Measurements from ENCODE around the gene ATP6AP1. TPM values are rescaled to one million over a fixed set of nuclear protein-coding genes. Genes with fewer than 3 reads are reported as not detected.

ATP6AP1 gene
- total RNA-seq, 6 experiments from 2014 or later: 26.5 to 41.4 (median 32.4) TPM

- Histone ChIP-seq H3K36me3 (no peaks in the 10 kb centered on the region), H3K4me3 (no peak overlapping the region), H3K4me1 (no peaks in the 10 kb centered on the region), H3K27me3 (no peaks in the 10 kb centered on the region), H3K9me3 (no peaks in the 10 kb centered on the region), H3K27ac (no peak overlapping the region)
- ATAC-seq: peak in 1 of 4 donors; percentile 58
- no peak for TF ChIP-seq POLR2A (IDR thresholded peaks at IDR 0.05)
- TF ChIP-seq, protein P1, sequence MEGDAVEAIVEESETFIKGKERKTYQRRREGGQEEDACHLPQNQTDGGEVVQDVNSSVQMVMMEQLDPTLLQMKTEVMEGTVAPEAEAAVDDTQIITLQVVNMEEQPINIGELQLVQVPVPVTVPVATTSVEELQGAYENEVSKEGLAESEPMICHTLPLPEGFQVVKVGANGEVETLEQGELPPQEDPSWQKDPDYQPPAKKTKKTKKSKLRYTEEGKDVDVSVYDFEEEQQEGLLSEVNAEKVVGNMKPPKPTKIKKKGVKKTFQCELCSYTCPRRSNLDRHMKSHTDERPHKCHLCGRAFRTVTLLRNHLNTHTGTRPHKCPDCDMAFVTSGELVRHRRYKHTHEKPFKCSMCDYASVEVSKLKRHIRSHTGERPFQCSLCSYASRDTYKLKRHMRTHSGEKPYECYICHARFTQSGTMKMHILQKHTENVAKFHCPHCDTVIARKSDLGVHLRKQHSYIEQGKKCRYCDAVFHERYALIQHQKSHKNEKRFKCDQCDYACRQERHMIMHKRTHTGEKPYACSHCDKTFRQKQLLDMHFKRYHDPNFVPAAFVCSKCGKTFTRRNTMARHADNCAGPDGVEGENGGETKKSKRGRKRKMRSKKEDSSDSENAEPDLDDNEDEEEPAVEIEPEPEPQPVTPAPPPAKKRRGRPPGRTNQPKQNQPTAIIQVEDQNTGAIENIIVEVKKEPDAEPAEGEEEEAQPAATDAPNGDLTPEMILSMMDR (IDR thresholded peaks at IDR 0.05): no peak
- intact Hi-C loops (cut with DNase I): no loop called here
- 77% methylated on average over 4 of the region's 16 CpGs for WGBS (ENCODE audit: insufficient coverage, low coverage, low lambda C conversion rate, missing lambda C conversion rate)
- DNase-seq: peak in 2 of 3 donors; percentile 37 to 45
Measured at GRCh38 chrX:154484255-154485149, 56.0 kb downstream of the ATP6AP1 start.

DNA sequence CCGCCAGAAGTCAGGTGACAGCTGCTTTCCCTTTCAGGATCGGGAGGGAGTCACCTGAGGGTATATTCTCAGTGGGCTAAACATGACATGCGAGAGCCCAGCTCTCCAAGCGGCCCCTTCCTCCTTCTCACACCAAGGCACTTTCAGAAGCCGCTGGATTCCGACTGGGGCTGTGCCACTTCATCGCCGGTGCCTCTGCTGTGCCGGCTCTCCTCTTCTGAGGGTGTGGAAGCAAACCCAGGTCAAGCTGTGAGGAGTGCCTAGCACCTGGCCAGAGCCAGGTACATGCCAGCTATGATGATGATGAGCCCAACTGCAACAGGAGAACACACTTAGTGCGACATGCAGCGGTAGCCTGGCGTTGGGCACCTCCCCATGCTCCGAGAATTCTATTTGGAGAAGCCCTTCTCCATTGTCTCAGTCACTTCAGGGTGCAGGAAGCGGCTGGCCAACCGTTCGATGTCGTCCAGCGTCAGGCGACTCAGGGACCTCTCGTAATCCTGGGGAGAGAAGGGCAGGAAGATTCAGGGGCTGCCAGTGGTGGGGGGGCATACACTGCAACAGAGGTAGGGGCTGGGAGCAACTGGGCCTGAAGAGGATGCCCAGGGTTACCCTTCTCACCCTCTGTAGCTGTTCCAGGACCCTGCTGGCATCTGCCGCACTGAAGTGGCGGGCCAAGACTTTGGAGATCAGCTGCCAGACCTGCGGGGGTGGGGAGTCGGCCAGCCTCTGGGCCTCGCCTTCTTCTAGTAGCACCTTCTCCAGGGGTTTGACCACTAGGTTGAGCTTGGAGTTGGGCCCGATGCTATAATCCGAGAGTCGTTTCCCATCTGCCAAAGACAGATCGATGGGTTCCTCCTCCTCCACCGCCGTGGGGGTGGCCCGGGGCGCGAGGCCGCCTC, 56.9 kb downstream of the ATP6AP1 start:
- no peaks in the 10 kb centered on the region for H3K4me1 ChIP-seq
- no peaks in the 10 kb centered on the region for H3K36me3 ChIP-seq
- peak in 1 of 3 donors; percentile 16 for DNase-seq
- H3K27ac ChIP-seq: peak overlapping the region; percentile 26 to 71 (median 62)
- ATAC-seq: peak in 1 of 4 donors; percentile 25
- no peaks in the 10 kb centered on the region for H3K9me3 ChIP-seq
- peak overlapping the region; percentile 48 to 72 (median 60) for H3K4me3 ChIP-seq
- 53% methylated on average over 9 of the region's 35 CpGs for WGBS (ENCODE audit: insufficient coverage, low coverage, low lambda C conversion rate, missing lambda C conversion rate)
- intact Hi-C loops (cut with DNase I): no loop called here
- no peaks in the 10 kb centered on the region for H3K27me3 ChIP-seq
- TF ChIP-seq, protein P1 (IDR thresholded peaks at IDR 0.05): no peak
- TF ChIP-seq POLR2A (IDR thresholded peaks at IDR 0.05): no peak

GRCh38 chrX:154486052-154486395, 57.5 kb downstream of the ATP6AP1 start:
- Histone ChIP-seq H3K36me3 (no peaks in the 10 kb centered on the region), H3K9me3 (no peaks in the 10 kb centered on the region), H3K27ac (peak overlapping the region; percentile 26 to 71 (median 62)), H3K4me3 (peak overlapping the region; percentile 48 to 72 (median 60)), H3K4me1 (no peaks in the 10 kb centered on the region), H3K27me3 (no peaks in the 10 kb centered on the region)
- DNase-seq (peak in 2 of 3 donors; percentile 50 to 56), ATAC-seq (peak in 3 of 4 donors; percentile 7 to 31 (median 10))
- no CpG with 5 or more reads among the region's 35 CpGs for WGBS (ENCODE audit: insufficient coverage, low coverage, low lambda C conversion rate, missing lambda C conversion rate)
- intact Hi-C loops (cut with DNase I): no loop called here
- TF ChIP-seq, protein P1 (IDR thresholded peaks at IDR 0.05): no peak
- peak; percentile 11 for TF ChIP-seq POLR2A (IDR thresholded peaks at IDR 0.05)

Small RNA genes within 50 kb of the gene (microRNA-seq; reads per million reads assigned to microRNA genes)
- gene MIR6858: 0.29 to 1.9 reads per million in 2 donors

Small RNA genes within 50 kb of the gene (small RNA-seq; reads per million reads assigned to genes)
- gene MIR6858 (0 reads per million in 2 experiments), gene SNORA70 (0 reads per million in 2 experiments)

Other genes with a start within 250 kb of the ATP6AP1 start
- gene OPN1MW, start 246.1 kb upstream of the ATP6AP1 start, total RNA-seq: not detected
- not detected for gene OPN1MW2, start 208.9 kb upstream of the ATP6AP1 start, total RNA-seq
- gene OPN1MW3, start 171.1 kb upstream of the ATP6AP1 start, total RNA-seq: not detected
- not detected for gene TEX28, start 133.6 kb upstream of the ATP6AP1 start, total RNA-seq
- gene TKTL1, start 132.9 kb upstream of the ATP6AP1 start, total RNA-seq: under 1 TPM in 1 of 6 experiments, not detected in 5; 0.06 TPM
- gene FLNA, start 54.0 kb upstream of the ATP6AP1 start, total RNA-seq: 100 to 1,000 TPM in 1 of 6 experiments, 10 to 100 TPM in 5; 46.8 to 124 (median 82.6) TPM
- 10 to 100 TPM; 19.8 to 28.8 (median 24.2) TPM for gene EMD, start 49.4 kb upstream of the ATP6AP1 start, total RNA-seq
- 1,000 to 10,000 TPM in 5 of 6 experiments, 100 to 1,000 TPM in 1; 899 to 1,899 (median 1,157) TPM for gene RPL10, start 30.3 kb upstream of the ATP6AP1 start, total RNA-seq
- gene DNASE1L1, start 19.4 kb upstream of the ATP6AP1 start, total RNA-seq: 10 to 100 TPM; 11.7 to 19.5 (median 14.9) TPM
- gene TAFAZZIN, start 17.1 kb upstream of the ATP6AP1 start, total RNA-seq: 10 to 100 TPM; 12.6 to 23.0 (median 17.3) TPM
- gene GDI1, start 8.5 kb downstream of the ATP6AP1 start, total RNA-seq: 10 to 100 TPM; 26.8 to 37.7 (median 30.9) TPM
- 10 to 100 TPM; 19.2 to 36.8 (median 21.9) TPM for gene FAM50A, start 15.5 kb downstream of the ATP6AP1 start, total RNA-seq
- 10 to 100 TPM in 1 of 6 experiments, 1 to 10 TPM in 5; 1.3 to 22.8 (median 2.6) TPM for gene PLXNA3, start 29.6 kb downstream of the ATP6AP1 start, total RNA-seq
- 10 to 100 TPM in 4 of 6 experiments, 1 to 10 TPM in 2; 8.4 to 24.9 (median 10.8) TPM for gene LAGE3, start 50.6 kb downstream of the ATP6AP1 start, total RNA-seq
- gene UBL4A, start 57.9 kb downstream of the ATP6AP1 start, total RNA-seq: 10 to 100 TPM; 12.6 to 34.8 (median 15.5) TPM
- 10 to 100 TPM in 1 of 6 experiments, 1 to 10 TPM in 5; 3.0 to 15.2 (median 5.1) TPM for gene SLC10A3, start 62.0 kb downstream of the ATP6AP1 start, total RNA-seq
- 10 to 100 TPM; 23.5 to 44.2 (median 34.9) TPM for gene FAM3A, start 87.6 kb downstream of the ATP6AP1 start, total RNA-seq
- 10 to 100 TPM in 1 of 6 experiments, 1 to 10 TPM in 5; 3.3 to 10.1 (median 7.5) TPM for gene G6PD, start 118.2 kb downstream of the ATP6AP1 start, total RNA-seq
- 10 to 100 TPM; 32.8 to 83.3 (median 46.5) TPM for gene IKBKG, start 118.9 kb downstream of the ATP6AP1 start, total RNA-seq
- gene CTAG1A, start 156.5 kb downstream of the ATP6AP1 start, total RNA-seq: not detected
- gene CTAG1B, start 190.6 kb downstream of the ATP6AP1 start, total RNA-seq: not detected
- gene CTAG2, start 224.9 kb downstream of the ATP6AP1 start, total RNA-seq: not detected